Thyroid gland (tissue), 4 donors: ENCODE data around the gene PLCD1.

Experiments used
- POLR2A ChIP-seq, 2 donors: fragments of 450-650 bp; IDR thresholded peaks; one replicate each; pipeline ENCODE4 v1.6.1; 2017; ENCODE audit warnings: antibody characterized with exemption in 2 of 2, mild to moderate bottlenecking in 2 of 2, moderate library complexity in 1 of 2
- TF ChIP-seq, protein P1 (sequence below), 6 experiments: fragments of 200-600 bp in 3 of 6; fragments of 450-650 bp in 3 of 6; sonication (generic) in 3 of 6; IDR thresholded peaks; one replicate each; pipeline ENCODE4 v1.5.1; 2016 to 2019; ENCODE audit warnings: antibody characterized with exemption in 6 of 6, mild to moderate bottlenecking in 2 of 6, inconsistent platforms in 1 of 6, moderate library complexity in 1 of 6

- TF ChIP-seq, protein P1, sequence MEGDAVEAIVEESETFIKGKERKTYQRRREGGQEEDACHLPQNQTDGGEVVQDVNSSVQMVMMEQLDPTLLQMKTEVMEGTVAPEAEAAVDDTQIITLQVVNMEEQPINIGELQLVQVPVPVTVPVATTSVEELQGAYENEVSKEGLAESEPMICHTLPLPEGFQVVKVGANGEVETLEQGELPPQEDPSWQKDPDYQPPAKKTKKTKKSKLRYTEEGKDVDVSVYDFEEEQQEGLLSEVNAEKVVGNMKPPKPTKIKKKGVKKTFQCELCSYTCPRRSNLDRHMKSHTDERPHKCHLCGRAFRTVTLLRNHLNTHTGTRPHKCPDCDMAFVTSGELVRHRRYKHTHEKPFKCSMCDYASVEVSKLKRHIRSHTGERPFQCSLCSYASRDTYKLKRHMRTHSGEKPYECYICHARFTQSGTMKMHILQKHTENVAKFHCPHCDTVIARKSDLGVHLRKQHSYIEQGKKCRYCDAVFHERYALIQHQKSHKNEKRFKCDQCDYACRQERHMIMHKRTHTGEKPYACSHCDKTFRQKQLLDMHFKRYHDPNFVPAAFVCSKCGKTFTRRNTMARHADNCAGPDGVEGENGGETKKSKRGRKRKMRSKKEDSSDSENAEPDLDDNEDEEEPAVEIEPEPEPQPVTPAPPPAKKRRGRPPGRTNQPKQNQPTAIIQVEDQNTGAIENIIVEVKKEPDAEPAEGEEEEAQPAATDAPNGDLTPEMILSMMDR (IDR thresholded peaks at IDR 0.05): peak; percentile 87 to 93 (median 91)
- no peak for TF ChIP-seq POLR2A (IDR thresholded peaks at IDR 0.05)
These were observed 32.6 kb downstream of the PLCD1 start for GRCh38 chr3:37996785-37997301.
